Astrocyte (in vitro differentiated cells and primary cell): Measurements from ENCODE around the gene CLCN1. TPM values are rescaled to one million over a fixed set of nuclear protein-coding genes. Genes with fewer than 3 reads are reported as not detected.

Source experiments
- DNase-seq: peaks from one replicate; pipeline ENCODE4 v3.0.0-alpha.2; 2010; ENCODE audit warnings: low read depth
- FAIRE-seq: peaks from 2 replicates; lab custom pipeline; 2011; peaks lifted over from hg19 to GRCh38; lab: Jason Lieb, UNC
- H2AFZ ChIP-seq: 2 replicates; pipeline ENCODE4 v1.6.0; 2012; ENCODE audit warnings: low read depth, low read length, inconsistent platforms
- H3K27ac ChIP-seq: 2 replicates; pipeline ENCODE4 v1.5.1; 2011; ENCODE audit warnings: low read depth, low read length, inconsistent platforms
- H3K27me3 ChIP-seq: 2 replicates; pipeline ENCODE4 v1.6.0; 2011; ENCODE audit warnings: low read length, inconsistent platforms; ENCODE audit not compliant: insufficient read depth
- H3K36me3 ChIP-seq: 2 replicates; pipeline ENCODE4 v1.5.1; 2011; ENCODE audit warnings: low read length, inconsistent platforms; ENCODE audit not compliant: insufficient read depth
- H3K4me1 ChIP-seq: 2 replicates; pipeline ENCODE4 v1.5.1; 2011; ENCODE audit warnings: low read length, inconsistent platforms; ENCODE audit not compliant: insufficient read depth
- H3K4me2 ChIP-seq: 2 replicates; pipeline ENCODE4 v1.6.0; 2012; ENCODE audit warnings: low read length, inconsistent platforms
- H3K4me3 ChIP-seq: 2 replicates; pipeline ENCODE4 v1.5.1; 2011; ENCODE audit warnings: low read depth, mild to moderate bottlenecking, low read length, inconsistent platforms; ENCODE audit not compliant: insufficient read depth
- H3K79me2 ChIP-seq: 2 replicates; pipeline ENCODE4 v1.6.0; 2012; ENCODE audit warnings: mild to moderate bottlenecking, low read length, inconsistent platforms; ENCODE audit not compliant: insufficient read depth
- H3K9ac ChIP-seq: 2 replicates; pipeline ENCODE4 v1.6.0; 2012; ENCODE audit warnings: mild to moderate bottlenecking, low read length, inconsistent platforms
- H3K9me3 ChIP-seq: 2 replicates; pipeline ENCODE4 v1.5.1; 2012; ENCODE audit warnings: low read depth, mild to moderate bottlenecking, low read length, inconsistent platforms; ENCODE audit not compliant: insufficient read depth
- H4K20me1 ChIP-seq: 2 replicates; pipeline ENCODE4 v1.6.0; 2012; ENCODE audit warnings: low read length, inconsistent platforms; ENCODE audit not compliant: insufficient read depth
- H3K27ac Mint-ChIP-seq: one replicate; pipeline ENCODE4 v1.8.0; 2021; ENCODE audit warnings: mild to moderate bottlenecking, mixed read lengths; ENCODE audit not compliant: unreplicated experiment
- H3K27me3 Mint-ChIP-seq: one replicate; pipeline ENCODE4 v1.8.0; 2021; ENCODE audit warnings: low read depth, mixed read lengths; ENCODE audit not compliant: unreplicated experiment
- H3K36me3 Mint-ChIP-seq: one replicate; pipeline ENCODE4 v1.8.0; 2021; ENCODE audit warnings: low read depth, mixed read lengths; ENCODE audit not compliant: unreplicated experiment
- H3K4me1 Mint-ChIP-seq: one replicate; pipeline ENCODE4 v1.8.0; 2021; ENCODE audit warnings: low read depth, mixed read lengths; ENCODE audit not compliant: unreplicated experiment
- H3K4me3 Mint-ChIP-seq: one replicate; pipeline ENCODE4 v1.8.0; 2021; ENCODE audit warnings: mild to moderate bottlenecking, moderate library complexity, mixed read lengths; ENCODE audit not compliant: unreplicated experiment
- H3K9me3 Mint-ChIP-seq: one replicate; pipeline ENCODE4 v1.8.0; 2021; ENCODE audit warnings: mild to moderate bottlenecking, mixed read lengths; ENCODE audit not compliant: unreplicated experiment
- EZH2 ChIP-seq: IDR thresholded peaks from 2 replicates; pipeline ENCODE4 v1.6.1; 2012; ENCODE audit warnings: mild to moderate bottlenecking, low read length, inconsistent platforms; ENCODE audit not compliant: insufficient read depth
- total RNA-seq: library from RNA; stranded (reverse); gene quantifications from 2 replicates; pipeline ENCODE4 v1.2.1, GENCODE V29; 2021
- TF ChIP-seq, protein P1 (sequence below): IDR thresholded peaks from 2 replicates; pipeline ENCODE4 v1.5.1; 2011; ENCODE audit warnings: low read depth, mild to moderate bottlenecking, inconsistent platforms, low read length, moderate library complexity; ENCODE audit not compliant: insufficient read depth

Gene CLCN1
- total RNA-seq, 1 donor from 2014 or later, result not detected

GRCh38 chr7:143396625-143397556 is 81.0 kb downstream of the CLCN1 start:
- H3K4me1 ChIP-seq, result peaks cover 2% of the 10 kb centered on the region
- H3K27ac ChIP-seq, result no peak overlapping the region
- H3K9me3 Mint-ChIP-seq, result no peaks in the 10 kb centered on the region
- H2AFZ ChIP-seq, result no peak overlapping the region
- H3K27me3 Mint-ChIP-seq, result peaks cover 11% of the 10 kb centered on the region
- FAIRE-seq, result no peak
- no peaks in the 10 kb centered on the region for H3K9me3 ChIP-seq
- peaks cover 12% of the 10 kb centered on the region for H3K27me3 ChIP-seq
- H3K36me3 ChIP-seq, result no peaks in the 10 kb centered on the region
- peaks cover 27% of the 10 kb centered on the region for H4K20me1 ChIP-seq
- peaks cover 7% of the 10 kb centered on the region for H3K4me1 Mint-ChIP-seq
- H3K4me2 ChIP-seq, result no peak overlapping the region
- H3K4me3 Mint-ChIP-seq, result no peak overlapping the region
- peak; percentile 35 for DNase-seq
- H3K79me2 ChIP-seq, result no peaks in the 10 kb centered on the region
- no peak overlapping the region for H3K9ac ChIP-seq
- TF ChIP-seq EZH2, result no peak
- TF ChIP-seq, protein P1, sequence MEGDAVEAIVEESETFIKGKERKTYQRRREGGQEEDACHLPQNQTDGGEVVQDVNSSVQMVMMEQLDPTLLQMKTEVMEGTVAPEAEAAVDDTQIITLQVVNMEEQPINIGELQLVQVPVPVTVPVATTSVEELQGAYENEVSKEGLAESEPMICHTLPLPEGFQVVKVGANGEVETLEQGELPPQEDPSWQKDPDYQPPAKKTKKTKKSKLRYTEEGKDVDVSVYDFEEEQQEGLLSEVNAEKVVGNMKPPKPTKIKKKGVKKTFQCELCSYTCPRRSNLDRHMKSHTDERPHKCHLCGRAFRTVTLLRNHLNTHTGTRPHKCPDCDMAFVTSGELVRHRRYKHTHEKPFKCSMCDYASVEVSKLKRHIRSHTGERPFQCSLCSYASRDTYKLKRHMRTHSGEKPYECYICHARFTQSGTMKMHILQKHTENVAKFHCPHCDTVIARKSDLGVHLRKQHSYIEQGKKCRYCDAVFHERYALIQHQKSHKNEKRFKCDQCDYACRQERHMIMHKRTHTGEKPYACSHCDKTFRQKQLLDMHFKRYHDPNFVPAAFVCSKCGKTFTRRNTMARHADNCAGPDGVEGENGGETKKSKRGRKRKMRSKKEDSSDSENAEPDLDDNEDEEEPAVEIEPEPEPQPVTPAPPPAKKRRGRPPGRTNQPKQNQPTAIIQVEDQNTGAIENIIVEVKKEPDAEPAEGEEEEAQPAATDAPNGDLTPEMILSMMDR, result no peak
- peaks cover 7% of the 10 kb centered on the region for H3K36me3 Mint-ChIP-seq
- H3K27ac Mint-ChIP-seq, result no peak overlapping the region
- no peak overlapping the region for H3K4me3 ChIP-seq

- no peak for DNase-seq
- Histone ChIP-seq H3K4me1 (no peaks in the 10 kb centered on the region), H3K4me2 (no peak overlapping the region), H3K9me3 (no peaks in the 10 kb centered on the region), H3K36me3 (no peaks in the 10 kb centered on the region), H3K27me3 (peaks cover 12% of the 10 kb centered on the region), H4K20me1 (peaks cover 17% of the 10 kb centered on the region), H2AFZ (no peak overlapping the region), H3K27ac (no peak overlapping the region), H3K79me2 (no peaks in the 10 kb centered on the region), H3K9ac (no peak overlapping the region), H3K4me3 (no peak overlapping the region)
- Mint-ChIP-seq H3K4me1 (no peaks in the 10 kb centered on the region), H3K9me3 (no peaks in the 10 kb centered on the region), H3K4me3 (no peak overlapping the region), H3K36me3 (peaks cover 4% of the 10 kb centered on the region), H3K27me3 (peaks cover 11% of the 10 kb centered on the region), H3K27ac (no peak overlapping the region)
- no peak for FAIRE-seq
- TF ChIP-seq, protein P1, result no peak
- no peak for TF ChIP-seq EZH2
Measured at GRCh38 chr7:143397710-143398530, 82.0 kb downstream of the CLCN1 start.
